HCT116 (cell line): ENCODE measurements around the gene SERPINB13. TPM values are rescaled to one million over a fixed set of nuclear protein-coding genes. Genes with fewer than 3 reads are reported as not detected.
A peak's percentile ranks its signal among the peaks of the same experiment; 100 is the strongest.
"Not testable (repeated sequence)": the region's sequence is repeated elsewhere in the genome, so short reads cannot be mapped to it uniquely, and the experiment has no call there.

Experiments used
- ATAC-seq: fragments of 200-7000 bp; cut with Tn5 transposase; 2 replicates; pipeline ENCODE4 v1.9.1; 2020; ENCODE audit warnings: mild to moderate bottlenecking, moderate library complexity
- BruUV-seq: library from RNA; stranded (reverse); fragments of 400-500 nt; replicated peaks from 2 replicates; lab custom pipeline; 2021; lab: Mats Ljungman, UMichigan
- CTCF ChIA-PET: fragments of 300-600 bp; sonication (Branson Sonifier 250); formaldehyde crosslinking; loops from one replicate; lab custom pipeline; 2021; ENCODE audit warnings: antibody characterized with exemption; lab: Charles Lee
- POLR2A ChIA-PET: fragments of 300-600, 350-600 bp; sonication (Branson Sonifier 250); formaldehyde crosslinking; loops from one replicate; lab custom pipeline; 2021; ENCODE audit warnings: antibody characterized with exemption; lab: Charles Lee
- RAD21 ChIA-PET, 2 experiments: fragments of 300-600 bp; sonication (Branson Sonifier 250); formaldehyde crosslinking; loops; one replicate each; lab custom pipeline; 2023; ENCODE audit warnings: low total read pairs in 2 of 2; ENCODE audit not compliant: uncharacterized antibody in 2 of 2, unreplicated experiment in 2 of 2, low non-redundant PET in 1 of 2; lab: Charles Lee
- DNase-seq: peaks from one replicate; pipeline ENCODE4 v3.0.0-alpha.2; 2010; ENCODE audit warnings: low read depth, low spot score
- H2AFZ ChIP-seq: fragments of 200-600 bp; shearing (Covaris generic), sonication (generic); 2 replicates; pipeline ENCODE4 v1.6.1; 2017; ENCODE audit warnings: low read depth, mixed run types, mixed read lengths, antibody characterized with exemption, low read length; ENCODE audit not compliant: poor library complexity, severe bottlenecking
- H3K27ac ChIP-seq: 2 replicates; pipeline ENCODE4 v1.5.1; 2012; ENCODE audit warnings: low read depth, low read length
- H3K27me3 ChIP-seq: fragments of 200-600 bp; sonication (generic); 2 replicates; pipeline ENCODE4 v1.6.1; 2016; ENCODE audit warnings: mixed run types, low read length, mixed read lengths; ENCODE audit not compliant: insufficient read depth
- H3K36me3 ChIP-seq, 2 experiments: fragments of 200-500 bp in 1 of 2; fragments of 200-600 bp in 1 of 2; sonication (Bioruptor generic) in 1 of 2; sonication (generic) in 1 of 2; 2 replicates each; pipeline versions ENCODE4 v1.5.1 to v1.6.1; 2014 to 2016; ENCODE audit warnings: low read length in 2 of 2, inconsistent platforms in 1 of 2, mixed read lengths in 1 of 2, mixed run types in 1 of 2; ENCODE audit not compliant: insufficient read depth in 2 of 2, control insufficient read depth in 1 of 2
- H3K4me1 ChIP-seq, 2 experiments: fragments of 200-600 bp in 1 of 2; sonication (generic) in 1 of 2; 2 replicates each; pipeline versions ENCODE4 v1.5.1 to v1.6.1; 2012 to 2017; ENCODE audit warnings: low read length in 2 of 2, inconsistent platforms in 1 of 2, mild to moderate bottlenecking in 1 of 2, mixed read lengths in 1 of 2, mixed run types in 1 of 2, moderate library complexity in 1 of 2; ENCODE audit not compliant: insufficient read depth in 2 of 2, control insufficient read depth in 1 of 2
- H3K4me2 ChIP-seq: fragments of 200-600 bp; sonication (generic); 2 replicates; pipeline ENCODE4 v1.6.1; 2017; ENCODE audit warnings: mixed run types, low read length, mixed read lengths
- H3K4me3 ChIP-seq, 2 experiments: fragments of 200-600 bp in 1 of 2; sonication (generic) in 1 of 2; replicated peaks in 1 of 2; 2 replicates each; pipeline ENCODE4 v1.5.1; 2011 to 2016; ENCODE audit warnings: low read length in 2 of 2, control low read depth in 1 of 2, low read depth in 1 of 2, mild to moderate bottlenecking in 1 of 2, mixed read lengths in 1 of 2, mixed run types in 1 of 2
- H3K79me2 ChIP-seq: fragments of 200-600 bp; sonication (generic); 2 replicates; pipeline ENCODE4 v1.6.1; 2017; ENCODE audit warnings: mild to moderate bottlenecking, mixed run types, low read length, moderate library complexity, mixed read lengths; ENCODE audit not compliant: insufficient read depth
- H3K9ac ChIP-seq: fragments of 200-600 bp; sonication (generic); 2 replicates; pipeline ENCODE4 v1.6.1; 2016; ENCODE audit warnings: low read length, mixed read lengths
- H3K9me2 ChIP-seq: fragments of 200-600 bp; sonication (generic), shearing (Covaris generic); 2 replicates; pipeline ENCODE4 v1.6.1; 2017; ENCODE audit warnings: mixed run types, mild to moderate bottlenecking, moderate library complexity; ENCODE audit not compliant: insufficient read depth
- H3K9me3 ChIP-seq, 2 experiments: fragments of 200-500 bp in 1 of 2; fragments of 200-600 bp in 1 of 2; sonication (Bioruptor generic) in 1 of 2; sonication (generic) in 1 of 2; 2 replicates each; pipeline ENCODE4 v1.6.1; 2014 to 2017; ENCODE audit warnings: low read length in 2 of 2, mixed read lengths in 2 of 2, inconsistent platforms in 1 of 2, low read depth in 1 of 2, mild to moderate bottlenecking in 1 of 2, mixed run types in 1 of 2, moderate library complexity in 1 of 2; ENCODE audit not compliant: control insufficient read depth in 1 of 2, insufficient read depth in 1 of 2
- H4K20me1 ChIP-seq: fragments of 200-600 bp; sonication (generic), shearing (Covaris generic); 2 replicates; pipeline ENCODE4 v1.6.1; 2017; ENCODE audit warnings: mixed run types, mild to moderate bottlenecking, moderate library complexity; ENCODE audit not compliant: insufficient read depth
- CBX3 ChIP-seq: IDR thresholded peaks from 2 replicates; pipeline ENCODE4 v1.6.1; 2012; ENCODE audit warnings: low read depth
- CEBPB ChIP-seq: IDR thresholded peaks from 2 replicates; pipeline ENCODE4 v1.6.1; 2012; ENCODE audit warnings: low read depth
- ELF1 ChIP-seq: IDR thresholded peaks from 2 replicates; pipeline ENCODE4 v1.6.1; 2012; ENCODE audit warnings: low read depth, borderline replicate concordance
- FOSL1 ChIP-seq: IDR thresholded peaks from 2 replicates; pipeline ENCODE4 v1.6.1; 2012; ENCODE audit warnings: low read depth
- JUND ChIP-seq: IDR thresholded peaks from 2 replicates; pipeline ENCODE4 v1.6.1; 2012
- RAD21 ChIP-seq: IDR thresholded peaks from 2 replicates; pipeline ENCODE4 v1.6.1; 2012; ENCODE audit warnings: low read depth, mild to moderate bottlenecking
- SIN3A ChIP-seq: IDR thresholded peaks from 2 replicates; pipeline ENCODE4 v1.6.1; 2012; ENCODE audit warnings: low read depth
- SP1 ChIP-seq: IDR thresholded peaks from 2 replicates; pipeline ENCODE4 v1.6.1; 2012; ENCODE audit warnings: low read depth
- SRF ChIP-seq: IDR thresholded peaks from 2 replicates; pipeline ENCODE4 v1.6.1; 2012; ENCODE audit warnings: low read depth
- TCF7L2 ChIP-seq: IDR thresholded peaks from 2 replicates; pipeline ENCODE4 v1.7.0; 2011; ENCODE audit warnings: borderline replicate concordance, inconsistent platforms; ENCODE audit not compliant: insufficient read depth, insufficient read length; ENCODE audit errors: extremely low read depth
- YY1 ChIP-seq: IDR thresholded peaks from 2 replicates; pipeline ENCODE4 v1.6.1; 2011; ENCODE audit warnings: low read length, low read depth, moderate library complexity, mild to moderate bottlenecking; ENCODE audit not compliant: insufficient replicate concordance; ENCODE audit errors: extremely low read depth
- ZNF274 ChIP-seq: fragments of 200-500 bp; sonication (Bioruptor generic); IDR thresholded peaks from 2 replicates; pipeline ENCODE4 v1.6.1; 2014; ENCODE audit warnings: mild to moderate bottlenecking, low read depth, low read length, inconsistent platforms
- intact Hi-C: fragments of 100-400 bp; cut with micrococcal nuclease; formaldehyde crosslinking; loops from 2 replicates; pipeline ENCODE4 v1.10.0; 2022
- total RNA-seq: library from RNA; stranded (reverse); gene quantifications from one replicate; pipeline ENCODE4 v1.2.1, GENCODE V29; 2021; ENCODE audit not compliant: unreplicated experiment
- TF ChIP-seq, protein P1 (sequence below): IDR thresholded peaks from 2 replicates; pipeline ENCODE4 v1.6.1; 2012
- TF ChIP-seq, protein P2 (sequence below): IDR thresholded peaks from 2 replicates; pipeline ENCODE4 v1.6.1; 2012

SERPINB13 gene
- total RNA-seq, 1 experiment from 2014 or later = 0.07 TPM

DNA sequence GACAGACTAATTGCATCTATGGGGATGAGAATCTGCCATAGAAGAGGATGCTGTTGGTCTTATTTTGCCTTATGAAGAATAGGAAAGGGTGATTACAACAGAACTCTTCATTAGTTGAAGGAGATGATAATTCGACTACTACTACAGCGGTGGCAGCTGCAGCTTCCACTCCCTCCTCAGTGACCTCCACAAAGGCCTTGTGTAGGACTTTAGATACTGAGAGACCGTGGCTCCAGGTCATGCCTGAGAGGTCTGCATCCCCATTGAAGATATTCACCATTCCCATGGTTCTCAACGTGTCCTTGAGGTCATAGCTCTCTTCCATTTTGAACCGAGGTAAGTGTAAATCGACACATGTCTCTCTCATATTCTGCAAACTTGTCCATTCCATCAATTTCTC lies 50.6 kb downstream of the SERPINB13 start:
- Histone ChIP-seq H2AFZ (no peak overlapping the region), H3K9ac (no peak overlapping the region), H3K9me2 (no peaks in the 10 kb centered on the region), H3K27ac (no peak overlapping the region), H3K9me3 (peaks cover 0 to under 1% of the 10 kb centered on the region in 2 experiments; a peak in 2 of 4 replicates), H3K27me3 (no peaks in the 10 kb centered on the region), H3K4me3 (no peak overlapping the region), H3K79me2 (no peaks in the 10 kb centered on the region), H3K36me3 (no peaks in the 10 kb centered on the region), H3K4me1 (peaks cover 2 to 14% of the 10 kb centered on the region in 2 experiments; a peak in 2 of 4 replicates), H4K20me1 (no peaks in the 10 kb centered on the region), H3K4me2 (no peak overlapping the region)
- intact Hi-C loops = no loop called here
- ChIA-PET POLR2A (no interaction called here), CTCF (no interaction called here), RAD21 (no interaction called here)
- DNase-seq (no peak), ATAC-seq (no peak)
- no TSS peak for BruUV-seq
- TF ChIP-seq TCF7L2 (no peak), ELF1 (no peak), RAD21 (no peak), FOSL1 (no peak), ZNF274 (no peak), SIN3A (no peak), CEBPB (no peak), YY1 (no peak)
- TF ChIP-seq, protein P1, sequence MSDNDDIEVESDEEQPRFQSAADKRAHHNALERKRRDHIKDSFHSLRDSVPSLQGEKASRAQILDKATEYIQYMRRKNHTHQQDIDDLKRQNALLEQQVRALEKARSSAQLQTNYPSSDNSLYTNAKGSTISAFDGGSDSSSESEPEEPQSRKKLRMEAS = no peak

GRCh38 chr18:63641157-63641680 lies 54.1 kb downstream of the SERPINB13 start:
- RAD21 ChIA-PET, H3K27me3 ChIP-seq, H3K9me3 ChIP-seq, H3K27ac ChIP-seq, BruUV-seq, POLR2A ChIA-PET, H4K20me1 ChIP-seq, H3K79me2 ChIP-seq, H2AFZ ChIP-seq, H3K4me3 ChIP-seq, intact Hi-C loops, H3K9me2 ChIP-seq, H3K9ac ChIP-seq, H3K36me3 ChIP-seq: not testable (repeated sequence)
- DNase-seq (peak; percentile 4), ATAC-seq (peak; percentile 64)
- TF ChIP-seq FOSL1 = peak; percentile 64
- peak; percentile 64 for TF ChIP-seq SP1
- TF ChIP-seq CEBPB = peak; percentile 83
- TF ChIP-seq, protein P2, sequence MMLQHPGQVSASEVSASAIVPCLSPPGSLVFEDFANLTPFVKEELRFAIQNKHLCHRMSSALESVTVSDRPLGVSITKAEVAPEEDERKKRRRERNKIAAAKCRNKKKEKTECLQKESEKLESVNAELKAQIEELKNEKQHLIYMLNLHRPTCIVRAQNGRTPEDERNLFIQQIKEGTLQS = 0 out of 2 replicates have a peak, but pooled peaks have one; percentile 24
- 0 out of 2 replicates have a peak, but pooled peaks have one; percentile 18 for TF ChIP-seq SRF
- peak; percentile 46; the same call in 1 of the 2 replicates for TF ChIP-seq CBX3
- peak; percentile 60 for TF ChIP-seq JUND
- Histone ChIP-seq H3K4me1 (peaks cover 2 to 14% of the 10 kb centered on the region in 2 experiments; a peak in 2 of 4 replicates), H3K4me2 (peak overlapping the region; percentile 44)
- CTCF ChIA-PET = interaction anchor here (1.3 kb wide), 1 partner anchor 124 kb away, joined by 3 read pairs; no protein-coding TSS in a partner anchor

- BruUV-seq, RAD21 ChIA-PET, intact Hi-C loops: not testable (repeated sequence)
Measured at GRCh38 chr18:63642668-63643356, 55.7 kb downstream of the SERPINB13 start.

More at GRCh38 chr18:63642668-63643356, 55.7 kb downstream of the SERPINB13 start:
- CTCF ChIA-PET = interaction anchor here (1.3 kb wide), 1 partner anchor 126 kb away, joined by 3 read pairs; no protein-coding TSS in a partner anchor
- H3K9ac ChIP-seq, H3K4me2 ChIP-seq, POLR2A ChIA-PET, DNase-seq, H3K36me3 ChIP-seq, H4K20me1 ChIP-seq, H3K27ac ChIP-seq, ATAC-seq, H3K79me2 ChIP-seq, H3K27me3 ChIP-seq, H3K9me3 ChIP-seq, H3K9me2 ChIP-seq, H2AFZ ChIP-seq, H3K4me3 ChIP-seq: not testable (repeated sequence)
- H3K4me1 ChIP-seq = peaks cover 2 to 14% of the 10 kb centered on the region in 2 experiments; a peak in 2 of 4 replicates
